Liver (tissue), 9 donors: ENCODE results near the gene AHI1. TPM values are rescaled to one million over a fixed set of nuclear protein-coding genes. Genes with fewer than 3 reads are reported as not detected.

Source experiments
- DNase-seq: peaks from one replicate; pipeline ENCODE4 v3.0.0-alpha.2; 2017; ENCODE audit warnings: low spot score
- H3K27ac ChIP-seq, 2 donors: one replicate each; pipeline ENCODE4 v1.7.0; 2013; ENCODE audit warnings: inconsistent platforms in 2 of 2, low read length in 2 of 2, control low read depth in 1 of 2, low read depth in 1 of 2, mild to moderate bottlenecking in 1 of 2
- H3K27me3 ChIP-seq, 4 donors: one replicate each; pipeline versions ENCODE4 v1.6.1 to v1.7.0; 2013; ENCODE audit warnings: low read length in 3 of 4, inconsistent platforms in 1 of 4, mild to moderate bottlenecking in 1 of 4, moderate library complexity in 1 of 4; ENCODE audit not compliant: control insufficient read depth in 4 of 4, insufficient read depth in 4 of 4
- H3K36me3 ChIP-seq, 4 donors: one replicate each; pipeline versions ENCODE4 v1.6.1 to v1.7.0; 2013; ENCODE audit warnings: low read length in 3 of 4, mild to moderate bottlenecking in 3 of 4, low read depth in 1 of 4, moderate library complexity in 1 of 4; ENCODE audit not compliant: control insufficient read depth in 4 of 4, insufficient read depth in 3 of 4
- H3K4me1 ChIP-seq, 4 donors: one replicate each; pipeline versions ENCODE4 v1.6.1 to v1.7.0; 2013; ENCODE audit warnings: low read length in 3 of 4, mild to moderate bottlenecking in 3 of 4, moderate library complexity in 1 of 4; ENCODE audit not compliant: control insufficient read depth in 4 of 4, insufficient read depth in 4 of 4
- H3K4me3 ChIP-seq, 3 donors: one replicate each; pipeline versions ENCODE4 v1.6.1 to v1.7.0; 2013; ENCODE audit warnings: low read length in 3 of 3, control low read depth in 1 of 3, low read depth in 1 of 3, mild to moderate bottlenecking in 1 of 3
- H3K9ac ChIP-seq, 2 donors: one replicate each; pipeline ENCODE4 v1.7.0; 2013; ENCODE audit warnings: low read length in 2 of 2, mild to moderate bottlenecking in 2 of 2, moderate library complexity in 2 of 2, control low read depth in 1 of 2, low read depth in 1 of 2
- H3K9me3 ChIP-seq, 4 donors: one replicate each; pipeline versions ENCODE4 v1.6.1 to v1.7.0; 2013; ENCODE audit warnings: low read length in 3 of 4; ENCODE audit not compliant: control insufficient read depth in 4 of 4
- ATF3 ChIP-seq: IDR thresholded peaks from 2 replicates; pipeline ENCODE4 v1.6.1; 2016; ENCODE audit warnings: antibody characterized with exemption
- FOXA1 ChIP-seq: IDR thresholded peaks from 2 replicates; pipeline ENCODE4 v1.6.1; 2016; ENCODE audit warnings: antibody characterized with exemption
- HNF4A ChIP-seq, 2 donors: conservative IDR thresholded peaks; 2 replicates each; pipeline ENCODE4 v1.6.1; 2016; ENCODE audit warnings: antibody characterized with exemption in 2 of 2, mild to moderate bottlenecking in 2 of 2
- JUND ChIP-seq, 2 donors: IDR thresholded peaks; 2 replicates each; pipeline ENCODE4 v1.6.1; 2016; ENCODE audit warnings: antibody characterized with exemption in 2 of 2
- NR2F2 ChIP-seq: IDR thresholded peaks from 2 replicates; pipeline ENCODE4 v1.6.1; 2016; ENCODE audit warnings: antibody characterized with exemption
- RXRA ChIP-seq, 2 donors: IDR thresholded peaks; 2 replicates each; pipeline ENCODE4 v1.6.1; 2017 to 2018; ENCODE audit warnings: antibody characterized with exemption in 2 of 2, mild to moderate bottlenecking in 1 of 2
- SP1 ChIP-seq: IDR thresholded peaks from 2 replicates; pipeline ENCODE4 v1.6.1; 2018; ENCODE audit warnings: antibody characterized with exemption, mild to moderate bottlenecking
- YY1 ChIP-seq: IDR thresholded peaks from 2 replicates; pipeline ENCODE4 v1.6.1; 2016; ENCODE audit warnings: antibody characterized with exemption, mild to moderate bottlenecking
- WGBS: extraction: QIAGEN DNeasy Blood & Tissue Kit; methylation state at CpG from one replicate; pipeline ENCODE4 v1.1.7; 2013; 5-methylcytosine and 5-hydroxymethylcytosine counted together
- polyA plus RNA-seq, 2 donors: library from polyadenylated mRNA; stranded (reverse) in 1 of 2; unstranded in 1 of 2; fragments of 200-250 nt in 1 of 2; fragments of >200 nt in 1 of 2; fragmentation: Nextera tagmentation in 1 of 2; extraction: Ambion mirVana in 1 of 2; gene quantifications; one replicate each; pipeline versions ENCODE4 v1.2.1 to v1.2.3, GENCODE V29; 2013 to 2015
- total RNA-seq, 2 donors: library from RNA; depleted of rRNA; stranded (reverse); fragments of >200 nt; gene quantifications; one replicate each; pipeline ENCODE4 v1.2.3, GENCODE V29; 2014
- TF ChIP-seq, protein P1 (sequence below): fragments of 150-350 bp; IDR thresholded peaks from 2 replicates; pipeline ENCODE4 v1.5.1; 2017; ENCODE audit warnings: improper control_type of control experiment, low read depth, low read length; ENCODE audit not compliant: missing input control
- TF ChIP-seq, protein P2 (sequence below): IDR thresholded peaks from 2 replicates; pipeline ENCODE4 v1.6.1; 2016; ENCODE audit warnings: antibody characterized with exemption
- donor health status: healthy.
- donor health status: healthy.
- donor health status: healthy.
- donor health status: healthy.
- donor health status: healthy.

AHI1 gene
- total and polyA plus RNA-seq, 4 donors: 2.0 to 14.4 (median 9.0) TPM

DNA sequence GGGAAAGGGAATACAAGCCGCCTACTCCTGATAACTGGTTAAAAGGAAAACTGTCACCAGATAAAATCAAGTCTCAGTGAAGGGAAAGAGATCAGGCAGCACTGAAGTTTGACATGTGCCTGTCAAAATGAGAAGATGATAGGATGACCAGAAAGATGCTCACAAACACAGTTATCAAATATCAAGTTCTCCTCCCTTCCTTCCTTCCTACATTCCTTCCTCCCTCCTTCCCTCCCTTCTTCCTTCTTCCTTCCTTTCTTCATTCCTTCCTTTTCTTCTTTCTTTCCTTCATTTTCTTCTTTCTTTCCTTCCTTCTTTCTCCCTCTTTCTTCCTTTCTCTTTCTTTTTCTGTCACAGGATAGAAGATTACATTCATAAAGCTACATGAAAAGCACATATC, 261.2 kb downstream of the AHI1 start:
- TF ChIP-seq, protein P1, sequence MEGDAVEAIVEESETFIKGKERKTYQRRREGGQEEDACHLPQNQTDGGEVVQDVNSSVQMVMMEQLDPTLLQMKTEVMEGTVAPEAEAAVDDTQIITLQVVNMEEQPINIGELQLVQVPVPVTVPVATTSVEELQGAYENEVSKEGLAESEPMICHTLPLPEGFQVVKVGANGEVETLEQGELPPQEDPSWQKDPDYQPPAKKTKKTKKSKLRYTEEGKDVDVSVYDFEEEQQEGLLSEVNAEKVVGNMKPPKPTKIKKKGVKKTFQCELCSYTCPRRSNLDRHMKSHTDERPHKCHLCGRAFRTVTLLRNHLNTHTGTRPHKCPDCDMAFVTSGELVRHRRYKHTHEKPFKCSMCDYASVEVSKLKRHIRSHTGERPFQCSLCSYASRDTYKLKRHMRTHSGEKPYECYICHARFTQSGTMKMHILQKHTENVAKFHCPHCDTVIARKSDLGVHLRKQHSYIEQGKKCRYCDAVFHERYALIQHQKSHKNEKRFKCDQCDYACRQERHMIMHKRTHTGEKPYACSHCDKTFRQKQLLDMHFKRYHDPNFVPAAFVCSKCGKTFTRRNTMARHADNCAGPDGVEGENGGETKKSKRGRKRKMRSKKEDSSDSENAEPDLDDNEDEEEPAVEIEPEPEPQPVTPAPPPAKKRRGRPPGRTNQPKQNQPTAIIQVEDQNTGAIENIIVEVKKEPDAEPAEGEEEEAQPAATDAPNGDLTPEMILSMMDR: no peak
- TF ChIP-seq JUND (IDR thresholded peaks at IDR 0.05): no peak
- no peak for TF ChIP-seq RXRA (IDR thresholded peaks at IDR 0.05)
- TF ChIP-seq, protein P2, sequence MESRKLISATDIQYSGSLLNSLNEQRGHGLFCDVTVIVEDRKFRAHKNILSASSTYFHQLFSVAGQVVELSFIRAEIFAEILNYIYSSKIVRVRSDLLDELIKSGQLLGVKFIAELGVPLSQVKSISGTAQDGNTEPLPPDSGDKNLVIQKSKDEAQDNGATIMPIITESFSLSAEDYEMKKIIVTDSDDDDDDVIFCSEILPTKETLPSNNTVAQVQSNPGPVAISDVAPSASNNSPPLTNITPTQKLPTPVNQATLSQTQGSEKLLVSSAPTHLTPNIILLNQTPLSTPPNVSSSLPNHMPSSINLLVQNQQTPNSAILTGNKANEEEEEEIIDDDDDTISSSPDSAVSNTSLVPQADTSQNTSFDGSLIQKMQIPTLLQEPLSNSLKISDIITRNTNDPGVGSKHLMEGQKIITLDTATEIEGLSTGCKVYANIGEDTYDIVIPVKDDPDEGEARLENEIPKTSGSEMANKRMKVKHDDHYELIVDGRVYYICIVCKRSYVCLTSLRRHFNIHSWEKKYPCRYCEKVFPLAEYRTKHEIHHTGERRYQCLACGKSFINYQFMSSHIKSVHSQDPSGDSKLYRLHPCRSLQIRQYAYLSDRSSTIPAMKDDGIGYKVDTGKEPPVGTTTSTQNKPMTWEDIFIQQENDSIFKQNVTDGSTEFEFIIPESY: no peak
- Histone ChIP-seq H3K36me3 (no peaks in the 10 kb centered on the region), H3K27ac (no peak overlapping the region), H3K4me1 (no peaks in the 10 kb centered on the region), H3K9me3 (no peaks in the 10 kb centered on the region), H3K4me3 (no peak overlapping the region), H3K9ac (no peak overlapping the region), H3K27me3 (no peaks in the 10 kb centered on the region)
- 98% methylated on average over 1 of the region's 1 CpG for WGBS
- DNase-seq: no peak

DNA sequence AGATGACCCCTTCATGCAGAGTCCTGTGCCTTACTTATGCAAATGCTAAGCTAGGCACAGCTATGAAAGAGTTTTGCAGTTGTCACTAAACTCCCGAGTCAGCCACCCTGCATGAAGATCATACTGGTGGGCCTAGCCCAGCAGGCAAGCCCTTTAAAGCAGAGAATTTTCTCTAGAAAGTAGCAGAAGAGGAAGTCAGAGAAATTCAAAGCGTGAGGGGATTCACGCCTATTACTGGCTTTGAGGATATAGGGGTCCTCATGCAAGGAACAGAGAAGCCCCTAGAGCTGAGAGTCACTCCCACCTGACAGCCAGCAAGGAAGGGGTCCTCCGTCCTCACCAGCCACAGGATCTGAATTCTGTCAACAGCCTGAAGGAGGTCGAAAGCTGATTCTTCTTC, 261.8 kb downstream of the AHI1 start:
- TF ChIP-seq NR2F2: no peak
- 89% methylated on average over 5 of the region's 5 CpGs for WGBS
- H3K4me3 ChIP-seq: no peak overlapping the region
- H3K27ac ChIP-seq: no peak overlapping the region
- H3K9ac ChIP-seq: no peak overlapping the region
- H3K27me3 ChIP-seq: no peaks in the 10 kb centered on the region
- no peaks in the 10 kb centered on the region for H3K36me3 ChIP-seq
- DNase-seq: no peak
- no peaks in the 10 kb centered on the region for H3K9me3 ChIP-seq
- H3K4me1 ChIP-seq: no peaks in the 10 kb centered on the region

DNA sequence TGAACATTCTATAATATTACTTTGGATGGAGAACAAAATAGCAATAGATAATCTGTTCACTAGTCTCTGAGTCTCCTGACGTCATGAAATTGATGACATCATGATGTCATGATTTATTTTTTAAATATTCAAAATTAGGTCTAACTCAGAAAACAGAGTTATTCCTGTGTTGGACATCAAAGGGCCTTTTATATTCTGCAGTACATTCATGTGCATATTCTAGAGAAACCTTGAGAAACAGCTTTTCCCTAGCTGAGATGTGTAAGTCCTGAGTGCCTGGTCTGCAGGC, 263.1 kb downstream of the AHI1 start:
- no peak overlapping the region for H3K4me3 ChIP-seq
- no peaks in the 10 kb centered on the region for H3K9me3 ChIP-seq
- H3K27me3 ChIP-seq: no peaks in the 10 kb centered on the region
- no peak for DNase-seq
- no peaks in the 10 kb centered on the region for H3K4me1 ChIP-seq
- no peak overlapping the region for H3K9ac ChIP-seq
- TF ChIP-seq ATF3: no peak
- TF ChIP-seq, protein P2: no peak
- TF ChIP-seq JUND (IDR thresholded peaks at IDR 0.05): no peak
- TF ChIP-seq RXRA (IDR thresholded peaks at IDR 0.05): no peak
- TF ChIP-seq HNF4A (conservative IDR thresholded peaks at IDR 0.05): no peak
- TF ChIP-seq FOXA1: no peak
- TF ChIP-seq SP1: no peak
- no peak for TF ChIP-seq YY1
- WGBS: 71% methylated on average over 1 of the region's 1 CpG
- no peaks in the 10 kb centered on the region for H3K36me3 ChIP-seq
- no peak overlapping the region for H3K27ac ChIP-seq
